H7 (cell line): ENCODE measurements around the gene ELOA. TPM values are rescaled to one million over a fixed set of nuclear protein-coding genes. Genes with fewer than 3 reads are reported as not detected.
"Not testable (repeated sequence)": the region's sequence is repeated elsewhere in the genome, so short reads cannot be mapped to it uniquely, and the experiment has no call there.

Experiments
- DNase-seq: peaks from one replicate; pipeline ENCODE4 v3.0.0; 2012
- H3K27me3 ChIP-seq: 2 replicates; pipeline ENCODE4 v1.6.0; 2011; ENCODE audit warnings: mild to moderate bottlenecking, low read length; ENCODE audit not compliant: control insufficient read depth, insufficient read depth
- H3K36me3 ChIP-seq: replicated peaks from 2 replicates; pipeline ENCODE4 v1.5.1; 2011; ENCODE audit warnings: low read length; ENCODE audit not compliant: control insufficient read depth, insufficient read depth
- H3K4me3 ChIP-seq: 2 replicates; pipeline ENCODE4 v1.5.1; 2011; ENCODE audit warnings: low read depth, mild to moderate bottlenecking, control low read depth, low read length, moderate library complexity; ENCODE audit not compliant: insufficient read depth
- total RNA-seq: library from RNA; depleted of rRNA; stranded (reverse); fragments of >200 nt; shearing (Covaris generic); gene quantifications from 2 replicates; pipeline ENCODE4 v1.2.3, GENCODE V29; 2014

ELOA gene
- total RNA-seq, 1 experiment from 2014 or later = 55.4 TPM

GRCh38 chr1:23799255-23799569, 55.9 kb downstream of the ELOA start:
- peak overlapping the region; percentile 73 for H3K4me3 ChIP-seq
- DNase-seq = no peak
- H3K36me3 ChIP-seq = peaks cover 12% of the 10 kb centered on the region
- H3K27me3 ChIP-seq = peaks cover 9% of the 10 kb centered on the region; the same call in 1 of the 2 replicates

GRCh38 chr1:23799570-23800399, 56.5 kb downstream of the ELOA start:
- Histone ChIP-seq H3K4me3 (peak overlapping the region; percentile 73), H3K36me3 (peaks cover 12% of the 10 kb centered on the region), H3K27me3 (peaks cover 9% of the 10 kb centered on the region; the same call in 1 of the 2 replicates)
- peak; percentile 91 for DNase-seq

- Histone ChIP-seq H3K36me3 (peaks cover 11% of the 10 kb centered on the region), H3K27me3 (peaks cover 9% of the 10 kb centered on the region; the same call in 1 of the 2 replicates), H3K4me3 (peak within 1 kb of the TSS; percentile 73)
- peak; percentile 93 for DNase-seq
These were observed 57.4 kb downstream of the ELOA start, which contains the start of gene GALE for GRCh38 chr1:23800400-23801337. GALE (minus strand) TSS chr1:23800754; CDS start chr1:23799007, 1,747 bp downstream.

- DNase-seq = peak; percentile 80
These were observed 58.1 kb downstream of the ELOA start for GRCh38 chr1:23801338-23801748.

GRCh38 chr1:23801876-23802275, 58.6 kb downstream of the ELOA start:
- Histone ChIP-seq H3K4me3 (no peak overlapping the region), H3K27me3 (peaks cover 9% of the 10 kb centered on the region; the same call in 1 of the 2 replicates), H3K36me3 (peaks cover 8% of the 10 kb centered on the region)
- no peak for DNase-seq

More at GRCh38 chr1:23801338-23801748, 58.1 kb downstream of the ELOA start:
- Histone ChIP-seq H3K4me3 (peak overlapping the region; percentile 73), H3K36me3 (peaks cover 9% of the 10 kb centered on the region), H3K27me3 (peaks cover 9% of the 10 kb centered on the region; the same call in 1 of the 2 replicates)

- H3K4me3 ChIP-seq, H3K27me3 ChIP-seq, DNase-seq, H3K36me3 ChIP-seq: not testable (repeated sequence)
These were observed 59.6 kb downstream of the ELOA start for GRCh38 chr1:23802809-23803342.

- DNase-seq = no peak
These were observed 60.4 kb downstream of the ELOA start for GRCh38 chr1:23803674-23804073.

GRCh38 chr1:23804183-23804835, 61.0 kb downstream of the ELOA start:
- no peak overlapping the region for H3K4me3 ChIP-seq
- peaks cover 9% of the 10 kb centered on the region; the same call in 1 of the 2 replicates for H3K27me3 ChIP-seq
- DNase-seq = peak; percentile 39
- no peaks in the 10 kb centered on the region for H3K36me3 ChIP-seq

More at GRCh38 chr1:23803674-23804073, 60.4 kb downstream of the ELOA start:
- peaks cover 9% of the 10 kb centered on the region; the same call in 1 of the 2 replicates for H3K27me3 ChIP-seq
- no peak overlapping the region for H3K4me3 ChIP-seq
- no peaks in the 10 kb centered on the region; the same call in 1 of the 2 replicates for H3K36me3 ChIP-seq

- H3K4me3 ChIP-seq = no peak overlapping the region
- H3K36me3 ChIP-seq = no peaks in the 10 kb centered on the region
- H3K27me3 ChIP-seq = peaks cover 9% of the 10 kb centered on the region; the same call in 1 of the 2 replicates
- no peak for DNase-seq
These were observed 61.8 kb downstream of the ELOA start for GRCh38 chr1:23805025-23805424.

- DNase-seq = peak; percentile 16
- H3K27me3 ChIP-seq = peaks cover 6% of the 10 kb centered on the region; the same call in 1 of the 2 replicates
- H3K36me3 ChIP-seq = no peaks in the 10 kb centered on the region
- H3K4me3 ChIP-seq = no peak overlapping the region
These were observed 63.0 kb downstream of the ELOA start for GRCh38 chr1:23806280-23806679.

- no peaks in the 10 kb centered on the region; the same call in 1 of the 2 replicates for H3K36me3 ChIP-seq
- no peaks in the 10 kb centered on the region for H3K27me3 ChIP-seq
- DNase-seq = no peak
- no peak overlapping the region for H3K4me3 ChIP-seq
These were observed 64.2 kb downstream of the ELOA start for GRCh38 chr1:23807453-23807852.

GRCh38 chr1:23809751-23810171, 66.5 kb downstream of the ELOA start:
- peak; percentile 88 for DNase-seq
- no peak overlapping the region for H3K4me3 ChIP-seq
- H3K36me3 ChIP-seq = no peaks in the 10 kb centered on the region; the same call in 1 of the 2 replicates
- no peaks in the 10 kb centered on the region for H3K27me3 ChIP-seq

GRCh38 chr1:23810818-23811540, 67.7 kb downstream of the ELOA start:
- Histone ChIP-seq H3K4me3 (no peak overlapping the region), H3K27me3 (no peaks in the 10 kb centered on the region), H3K36me3 (no peaks in the 10 kb centered on the region; the same call in none of the 2 replicates)
- DNase-seq = peak; percentile 84
